ENCODE data around the gene DIP2C.
"Not testable (repeated sequence)": the region's sequence is repeated elsewhere in the genome, so short reads cannot be mapped to it uniquely, and the experiment has no call there.

Gene DIP2C

DNA sequence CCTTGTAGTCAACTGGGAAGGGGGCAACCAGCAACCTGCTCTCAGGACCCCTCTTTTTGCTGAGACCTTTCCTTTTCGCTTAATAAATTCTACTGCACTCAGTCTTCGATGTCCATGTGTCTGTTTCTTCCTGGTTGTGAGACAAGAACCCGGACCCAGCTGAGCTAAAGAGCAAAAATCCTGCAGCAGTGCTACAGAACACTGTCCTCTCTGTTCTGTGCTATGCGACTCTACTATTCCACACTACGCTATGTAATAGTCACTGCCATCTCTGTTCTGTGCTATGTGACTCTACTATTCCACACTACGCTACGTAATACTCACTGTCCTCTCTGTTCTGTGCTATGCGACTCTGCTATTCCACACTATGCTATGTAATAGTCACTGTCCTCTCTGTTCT lies 34.3 kb downstream of the DIP2C start:
- no peak for DNase-seq

DNA sequence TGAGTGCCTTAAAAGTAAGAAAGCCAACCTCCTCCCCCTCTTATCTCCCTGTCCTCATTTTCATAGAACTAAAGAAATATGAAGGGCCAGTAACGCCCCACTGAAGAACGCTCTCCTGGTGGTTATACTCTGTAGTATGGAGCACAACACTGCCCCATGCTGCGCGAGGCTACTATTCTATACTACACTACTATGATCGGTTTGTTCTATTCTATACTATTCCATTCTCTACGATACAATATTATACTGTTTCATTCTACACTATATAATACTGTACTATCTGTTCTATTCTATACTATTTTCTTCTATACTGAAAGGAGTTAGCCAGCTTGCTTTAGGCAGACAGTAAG lies 34.8 kb downstream of the DIP2C start:
- DNase-seq, result no peak

DNA sequence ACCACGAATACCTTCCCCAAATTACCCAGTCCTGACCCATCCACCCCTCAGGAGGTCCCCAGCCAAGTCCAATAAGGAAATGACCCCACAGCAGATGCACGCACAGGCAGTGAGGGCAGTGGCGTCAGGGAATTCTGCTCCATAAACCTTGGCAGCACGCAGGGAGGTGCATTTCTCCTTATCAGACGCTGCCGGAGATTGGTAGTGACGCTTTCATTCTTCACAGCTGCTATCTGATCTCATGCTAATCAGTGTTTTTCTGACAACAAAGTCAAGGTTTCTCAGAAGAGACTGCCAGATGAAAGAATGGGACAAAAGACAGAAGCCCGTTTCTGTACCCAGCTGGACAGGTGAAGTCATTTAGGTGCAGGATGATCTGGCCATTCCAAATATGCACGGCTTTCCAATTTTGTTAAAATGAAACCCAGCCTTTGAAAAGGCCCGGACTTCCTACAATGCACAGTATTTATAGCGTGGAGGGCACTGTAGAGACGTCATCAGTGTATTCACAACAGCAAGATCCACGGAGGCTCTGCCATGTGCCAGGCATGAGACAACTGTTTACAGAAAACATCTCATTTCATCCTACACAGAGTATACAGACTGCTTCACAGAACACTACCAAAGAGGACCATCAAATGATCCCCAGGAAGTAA lies 35.3 kb downstream of the DIP2C start:
- DNase-seq, result no peak

DNA sequence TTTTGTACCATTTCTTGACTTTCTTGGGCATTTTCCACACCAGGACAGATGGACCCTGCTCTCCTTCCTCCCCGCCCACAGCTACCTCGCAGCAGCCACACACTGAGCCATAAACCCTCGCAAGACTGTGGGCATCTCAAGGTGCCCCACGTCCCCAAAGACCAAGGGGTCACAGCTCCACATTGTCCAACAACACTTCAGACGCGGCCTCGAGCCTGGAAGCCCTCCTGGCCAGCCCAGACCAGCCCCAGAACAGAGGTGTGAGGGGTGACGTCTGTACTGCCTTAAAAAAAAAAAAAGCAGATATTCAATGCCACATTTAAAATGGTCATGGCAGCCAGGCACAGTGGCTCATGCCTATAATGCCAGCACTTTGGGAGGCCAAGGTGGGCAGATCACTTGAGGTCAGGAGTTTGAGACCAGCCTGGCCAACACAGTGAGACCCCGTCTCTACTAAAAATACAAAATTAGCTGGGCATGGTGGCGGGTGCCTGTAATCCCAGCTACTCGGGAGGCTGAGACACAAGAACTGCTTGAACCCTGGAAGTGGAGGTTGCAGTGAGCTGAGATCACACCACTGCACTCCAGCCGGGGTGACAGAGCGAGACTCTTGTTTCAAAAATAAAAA lies 36.5 kb downstream of the DIP2C start:
- not testable (repeated sequence) for DNase-seq

DNA sequence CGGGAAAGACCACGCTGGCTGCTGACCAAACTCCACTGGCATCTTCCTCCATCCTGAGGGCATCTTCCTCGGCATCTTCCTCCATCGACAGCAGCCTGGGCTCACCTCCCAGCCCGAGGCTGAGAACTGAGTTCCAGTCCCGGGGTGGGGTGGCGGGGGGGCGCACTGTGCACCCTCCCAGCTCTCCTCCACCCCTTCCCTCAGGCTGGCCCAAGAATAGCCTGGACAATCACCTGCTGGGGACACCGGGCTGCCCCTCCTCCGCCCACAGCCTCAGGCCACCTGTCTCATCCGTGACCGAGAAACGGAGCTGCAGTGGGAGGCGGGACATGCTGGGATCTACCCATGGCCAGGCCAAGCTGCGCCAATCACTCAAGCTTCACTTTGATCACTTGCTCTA lies 37.2 kb downstream of the DIP2C start:
- DNase-seq, result no peak

DNA sequence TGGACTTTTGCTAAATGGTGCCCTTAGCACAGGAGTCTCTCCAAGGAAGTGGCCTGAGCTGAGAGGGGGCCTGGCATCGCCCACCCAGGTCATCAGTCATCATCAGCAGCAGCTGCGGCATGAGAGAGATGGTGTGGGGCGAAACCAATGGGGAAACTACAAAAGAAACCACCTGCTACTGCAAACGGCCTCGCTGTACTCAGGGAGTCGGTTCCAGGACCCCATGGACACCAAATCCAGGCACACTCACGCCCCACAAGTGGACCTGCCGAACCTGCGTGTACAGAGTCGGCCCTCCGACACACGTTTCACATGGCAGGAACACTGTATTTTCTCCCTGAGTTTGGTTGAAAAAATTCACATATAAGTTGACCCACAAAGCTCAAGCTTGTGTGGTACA lies 37.8 kb downstream of the DIP2C start:
- no peak for DNase-seq

DNA sequence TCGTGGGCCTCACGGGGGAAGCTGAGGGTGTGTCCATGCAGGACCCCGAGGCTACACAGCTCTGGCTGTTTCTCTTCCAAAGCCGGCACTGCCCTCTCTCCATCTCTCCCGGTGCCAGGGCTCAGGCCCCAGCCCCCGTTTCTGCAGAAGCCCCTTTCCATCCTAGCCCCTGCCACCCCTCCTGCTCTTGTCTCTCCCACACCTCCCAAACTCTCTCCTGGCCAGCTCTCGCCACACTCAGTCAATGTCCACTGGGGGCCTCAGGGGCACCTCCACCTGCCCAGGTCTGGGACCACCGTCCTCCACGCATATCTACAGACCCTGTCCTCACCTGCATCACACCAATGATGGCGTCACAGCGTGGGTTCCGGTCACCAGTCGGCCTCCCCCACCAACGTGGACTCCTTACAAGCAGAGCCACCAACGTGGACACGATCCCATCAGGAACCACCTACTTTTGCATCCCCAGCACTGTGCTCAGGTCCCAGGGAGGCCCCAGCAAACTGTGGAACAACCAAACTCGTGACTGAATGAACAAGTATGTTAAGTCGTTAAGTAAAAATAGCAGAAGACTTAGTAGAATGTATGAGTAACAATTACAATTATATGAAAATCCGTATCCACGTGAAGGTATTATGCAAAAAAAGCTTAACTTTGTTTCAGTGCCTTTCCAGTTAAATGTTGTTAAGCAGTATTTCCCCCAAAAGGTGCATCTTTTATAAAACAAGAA lies 38.4 kb downstream of the DIP2C start:
- DNase-seq, result no peak

DNA sequence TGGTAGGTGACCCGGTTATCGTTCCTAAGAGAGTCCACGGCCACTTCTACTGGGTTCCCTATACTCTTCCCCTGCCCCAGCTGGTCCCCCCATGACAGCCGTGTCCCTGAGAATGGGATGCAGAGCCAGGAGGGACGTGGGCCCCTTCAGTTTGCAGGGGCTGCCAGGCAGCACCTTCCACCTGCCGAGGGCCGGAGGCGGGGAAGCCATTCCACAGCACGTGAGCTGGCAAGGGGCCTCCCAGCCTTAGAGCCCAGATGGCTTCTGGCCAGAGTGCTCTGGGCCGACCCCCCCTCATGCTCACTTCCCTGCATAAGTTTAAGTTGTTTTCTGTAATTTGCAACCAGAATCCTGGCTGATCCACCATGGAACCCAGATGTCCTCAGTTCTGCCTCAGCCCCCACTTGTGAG lies 39.0 kb downstream of the DIP2C start:
- DNase-seq, result no peak

DNA sequence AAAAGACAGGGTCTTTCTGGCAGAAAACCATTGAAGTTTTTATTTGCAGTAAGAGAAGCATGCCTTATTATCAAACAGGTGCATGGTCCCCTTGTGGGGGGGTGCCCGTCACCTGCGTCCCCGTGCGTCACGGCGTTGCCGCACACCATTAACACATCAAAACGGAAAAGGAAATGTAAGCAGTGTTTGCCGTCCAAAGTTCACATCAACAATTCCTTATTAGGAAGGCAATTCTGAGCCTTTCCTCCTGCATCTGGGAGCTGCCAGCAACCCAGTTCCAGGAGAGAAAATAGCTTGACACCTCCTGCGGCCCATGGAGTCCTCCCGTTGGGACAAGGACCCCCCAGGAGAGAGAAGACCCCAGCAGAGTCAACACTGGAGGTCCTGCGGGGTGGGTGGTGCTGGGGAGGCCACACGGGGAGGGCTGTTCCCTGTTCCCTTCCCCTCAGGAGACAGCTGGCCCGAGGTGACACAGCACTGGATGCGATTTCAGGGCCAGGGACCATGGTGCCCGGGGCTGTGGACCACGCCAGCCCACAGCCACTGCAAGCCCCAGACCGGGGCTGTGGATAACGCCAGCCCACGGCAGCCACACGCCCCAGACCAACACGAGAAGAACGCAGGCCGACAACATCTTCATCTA lies 39.5 kb downstream of the DIP2C start:
- DNase-seq, result no peak

DNA sequence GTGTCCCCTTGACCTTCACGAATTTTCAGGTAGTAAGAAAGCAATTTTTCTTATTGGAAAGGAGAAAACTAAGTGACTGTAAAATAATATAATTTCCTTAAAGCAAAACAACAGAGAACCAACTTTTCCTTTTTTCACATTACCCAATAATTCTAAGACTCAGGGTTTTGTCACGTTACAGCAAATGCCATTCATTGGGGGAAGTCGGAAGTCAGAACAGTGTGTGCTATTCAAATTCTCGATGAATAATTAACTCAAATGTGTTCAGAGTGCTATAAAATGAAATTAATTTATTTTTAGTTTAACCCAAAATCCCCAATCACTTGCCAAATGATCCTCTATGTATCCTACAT lies 40.0 kb downstream of the DIP2C start:
- DNase-seq, result no peak

DNA sequence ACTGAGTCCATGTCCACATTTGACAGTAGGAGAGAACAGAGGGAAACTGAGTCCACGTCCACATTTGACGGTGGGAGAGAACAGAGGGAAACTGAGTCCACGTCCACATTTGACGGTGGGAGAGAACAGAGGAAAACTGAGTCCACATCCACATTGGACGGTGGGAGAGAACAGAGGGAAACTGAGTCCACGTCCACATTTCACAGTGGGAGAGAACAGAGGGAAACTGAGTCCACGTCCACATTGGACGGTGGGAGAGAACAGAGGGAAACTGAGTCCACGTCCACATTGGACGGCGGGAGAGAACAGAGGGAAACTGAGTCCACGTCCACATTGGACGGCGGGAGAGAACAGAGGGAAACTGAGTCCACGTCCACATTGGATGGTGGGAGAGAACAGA lies 42.4 kb downstream of the DIP2C start:
- DNase-seq, result not testable (repeated sequence)

DNA sequence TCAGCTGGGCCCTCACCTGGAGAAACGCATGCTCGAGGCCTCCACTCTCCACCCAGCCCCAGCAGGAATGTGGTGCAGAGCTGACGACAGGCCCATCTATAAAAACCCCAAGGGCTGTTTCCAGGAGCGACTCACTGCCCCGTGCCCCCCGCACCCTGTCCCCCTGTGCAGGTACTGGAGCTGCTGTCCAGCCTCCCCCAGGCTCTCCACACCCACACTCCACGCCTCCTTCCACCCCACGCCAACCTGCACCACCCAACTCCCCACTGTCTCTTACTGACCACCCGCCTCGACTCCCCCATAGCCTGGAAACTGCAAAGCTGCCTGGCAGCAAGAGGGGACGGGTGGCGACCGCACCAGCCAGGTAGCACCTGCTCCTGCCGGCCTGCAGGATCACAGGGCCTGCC lies 43.3 kb downstream of the DIP2C start:
- no peak for DNase-seq

DNA sequence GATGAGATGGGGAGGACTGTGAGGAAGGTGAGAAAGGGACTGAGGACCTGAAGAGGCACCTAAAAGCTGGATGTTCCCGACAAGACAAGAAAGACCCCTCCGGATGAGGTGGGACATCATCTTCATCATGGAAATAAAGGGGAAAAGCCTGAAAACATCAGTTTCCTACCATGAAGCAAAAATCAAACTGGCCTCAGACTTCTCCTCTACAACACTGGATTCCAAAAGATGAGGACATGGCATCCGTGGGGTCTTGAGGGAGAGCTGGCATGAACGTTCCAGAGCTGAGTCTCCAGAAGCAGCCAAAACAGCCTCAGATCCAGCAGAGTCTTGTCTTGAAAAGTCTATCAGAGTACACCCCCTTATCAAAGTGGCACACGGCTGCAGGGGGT lies 44.5 kb downstream of the DIP2C start:
- DNase-seq, result no peak

DNA sequence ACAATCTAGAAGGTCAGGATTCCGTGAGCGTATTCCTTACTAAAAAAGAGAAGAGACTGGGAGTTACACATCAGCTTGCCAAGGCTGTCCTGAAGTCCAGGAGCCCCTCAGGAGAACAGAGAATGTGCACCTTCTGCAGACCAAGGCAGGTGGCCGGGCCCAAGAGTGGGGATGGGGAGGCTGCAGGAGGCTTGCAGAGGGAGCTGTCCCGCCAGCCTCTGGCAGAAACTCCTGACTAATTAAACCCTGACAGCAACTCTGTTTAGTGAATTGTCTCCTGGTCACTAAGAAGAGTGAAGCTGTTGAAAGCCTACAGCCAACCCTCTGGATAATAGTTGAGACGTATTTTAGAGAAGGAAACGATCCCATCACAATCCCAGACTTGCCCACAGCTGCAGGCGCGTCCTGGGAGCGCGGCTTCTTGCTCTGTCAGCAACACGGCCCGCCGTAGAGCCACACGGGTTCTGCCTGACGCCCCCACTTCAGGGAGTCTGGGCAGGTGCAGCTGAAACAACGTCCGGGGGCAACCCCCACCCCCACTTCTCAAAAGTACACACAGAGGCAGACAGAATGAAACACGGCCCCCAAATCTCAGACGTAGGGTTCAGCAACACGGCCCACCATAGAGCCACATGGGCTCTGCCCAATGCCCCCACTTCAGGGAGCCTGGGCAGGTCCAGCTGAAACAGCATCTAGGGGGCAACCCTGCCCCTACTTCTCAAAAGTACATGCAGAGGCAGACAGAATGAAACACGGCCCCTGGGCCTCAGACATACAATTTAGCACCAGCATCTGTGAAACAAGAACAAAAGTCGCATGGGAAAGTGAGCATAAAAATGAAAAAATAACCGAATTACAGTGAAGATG lies 45.2 kb downstream of the DIP2C start:
- no peak for DNase-seq

DNA sequence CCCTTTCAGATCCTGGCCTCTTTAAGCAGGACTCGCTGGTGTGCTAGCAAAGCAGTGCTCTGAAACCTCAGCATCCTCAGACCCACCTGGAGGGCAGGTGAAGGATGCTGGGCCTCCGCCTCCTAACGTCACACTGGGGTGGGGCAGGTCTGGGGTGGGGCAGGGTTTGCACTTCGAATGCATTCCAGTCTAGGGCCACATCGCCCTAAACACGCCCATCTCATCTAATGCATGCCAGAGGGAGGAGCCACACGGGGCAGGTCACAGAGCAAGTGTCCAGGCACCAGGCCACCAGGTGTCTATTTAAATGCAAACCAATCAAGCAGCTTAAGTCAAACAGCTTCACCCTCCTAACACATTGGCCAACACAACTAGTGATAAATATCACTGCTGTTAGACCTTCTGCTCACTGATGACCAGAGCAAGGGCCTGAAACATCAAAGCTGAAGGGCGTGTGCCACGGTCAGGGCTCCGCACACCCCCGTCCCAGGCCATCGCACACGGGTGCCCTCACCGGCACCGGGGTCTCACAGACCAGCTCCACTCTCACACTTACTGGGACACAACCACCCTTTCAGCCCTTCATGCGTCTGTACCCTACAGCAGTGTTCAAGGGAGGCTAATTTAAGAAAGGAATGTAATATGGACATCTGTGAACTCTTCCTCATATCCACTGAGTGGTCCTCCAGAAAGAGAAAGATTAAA lies 47.1 kb downstream of the DIP2C start:
- no peak for DNase-seq

DNA sequence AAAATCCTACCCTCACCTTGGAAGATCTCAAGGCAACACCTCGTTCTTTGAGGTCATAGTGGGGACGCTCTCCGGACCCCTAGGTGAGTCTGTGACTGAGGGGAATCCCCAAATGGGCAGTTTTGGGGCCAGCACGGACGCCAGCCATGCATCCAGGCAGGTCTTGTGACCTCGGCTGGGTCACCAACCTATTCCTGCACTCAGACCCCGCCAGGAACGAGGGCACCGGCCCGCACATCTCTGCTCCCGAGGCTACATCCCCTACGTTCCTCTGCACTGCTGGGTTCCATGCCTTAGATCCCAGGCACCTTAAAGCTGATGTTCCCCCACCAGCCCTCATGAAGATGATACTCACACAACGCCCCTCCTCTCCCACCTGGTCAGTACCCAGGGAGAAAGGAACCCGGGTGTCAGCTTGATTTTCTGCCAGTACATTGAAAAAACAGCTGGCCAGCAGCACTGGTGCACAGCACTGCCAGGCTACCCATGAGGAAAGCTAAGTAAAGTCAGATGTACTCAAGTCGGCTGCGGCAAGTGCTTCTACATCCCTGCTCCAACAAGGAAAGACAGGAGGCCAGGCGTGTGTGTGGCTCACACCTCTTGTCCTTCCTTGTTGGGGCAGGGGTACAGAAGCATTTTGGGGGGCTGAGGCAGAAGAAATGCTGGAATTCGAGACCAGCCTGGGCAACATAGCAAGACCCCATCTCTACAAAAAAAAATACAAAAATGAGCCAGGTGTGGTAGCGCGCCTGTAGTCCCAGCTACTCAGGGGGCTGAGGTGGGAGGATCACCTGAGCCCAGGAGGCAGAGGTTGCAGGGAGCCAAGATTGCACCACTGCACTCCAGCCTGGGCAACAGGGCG lies 48.1 kb downstream of the DIP2C start:
- DNase-seq, result no peak

DNA sequence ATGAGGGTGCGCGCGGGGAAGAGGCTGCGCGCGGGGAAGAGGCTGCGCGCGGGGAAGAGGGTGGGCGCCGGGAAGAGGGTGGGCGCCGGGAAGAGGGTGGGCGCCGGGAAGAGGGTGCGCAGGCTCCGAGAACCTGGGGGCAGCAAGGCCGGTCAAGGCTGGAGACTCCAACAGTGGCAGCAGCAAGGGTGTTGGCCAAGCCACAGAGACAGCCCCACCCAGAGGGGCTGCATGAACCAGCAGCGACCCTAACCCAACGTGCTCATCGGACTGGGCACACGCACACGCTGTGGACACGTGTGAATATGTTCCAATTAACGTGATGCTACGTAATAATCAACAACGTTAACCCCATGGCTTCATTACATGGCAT lies 48.8 kb downstream of the DIP2C start:
- DNase-seq, result no peak

DNA sequence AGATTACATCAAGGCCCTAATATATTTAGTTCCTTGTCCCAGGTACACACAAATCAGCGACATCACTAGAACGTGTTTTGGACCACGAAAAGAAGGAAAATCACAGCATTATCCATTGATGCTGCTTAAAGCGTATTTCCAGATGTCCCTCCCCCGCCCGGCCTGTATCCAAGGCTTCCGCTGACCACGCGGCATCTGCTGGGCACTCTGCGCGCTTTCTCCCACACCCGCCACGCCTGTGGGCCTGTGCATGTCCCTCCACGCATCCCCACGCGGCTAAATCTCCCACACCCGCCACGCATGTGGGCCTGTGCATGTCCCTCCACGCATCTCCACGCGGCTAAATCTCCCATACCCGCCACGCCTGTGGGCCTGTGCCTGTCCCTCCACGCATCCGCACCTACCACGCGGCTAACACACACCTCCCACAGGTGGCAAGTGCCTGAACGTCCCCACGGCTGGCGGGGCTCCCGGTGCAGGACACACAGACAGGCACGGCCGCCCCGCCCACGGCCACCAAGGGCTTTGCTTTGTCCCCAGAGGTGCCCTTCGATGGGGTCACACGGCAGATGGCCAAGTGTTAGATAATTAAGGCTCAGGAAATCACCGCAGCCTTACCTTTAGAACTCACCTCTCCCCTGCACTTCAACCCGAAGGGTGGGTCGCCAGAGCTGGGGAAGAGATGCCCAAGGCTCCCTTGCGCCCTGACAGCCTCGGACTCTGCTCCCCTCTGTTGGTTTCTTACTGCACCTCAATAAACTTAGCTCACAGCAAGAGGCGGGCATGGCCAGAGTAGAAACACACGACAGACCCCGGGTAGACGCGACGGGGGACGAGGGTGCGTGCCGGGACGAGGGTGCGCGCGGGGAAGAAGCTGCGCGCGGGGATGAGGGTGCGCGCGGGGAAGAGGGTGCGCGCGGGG lies 49.5 kb downstream of the DIP2C start:
- DNase-seq, result no peak

DNA sequence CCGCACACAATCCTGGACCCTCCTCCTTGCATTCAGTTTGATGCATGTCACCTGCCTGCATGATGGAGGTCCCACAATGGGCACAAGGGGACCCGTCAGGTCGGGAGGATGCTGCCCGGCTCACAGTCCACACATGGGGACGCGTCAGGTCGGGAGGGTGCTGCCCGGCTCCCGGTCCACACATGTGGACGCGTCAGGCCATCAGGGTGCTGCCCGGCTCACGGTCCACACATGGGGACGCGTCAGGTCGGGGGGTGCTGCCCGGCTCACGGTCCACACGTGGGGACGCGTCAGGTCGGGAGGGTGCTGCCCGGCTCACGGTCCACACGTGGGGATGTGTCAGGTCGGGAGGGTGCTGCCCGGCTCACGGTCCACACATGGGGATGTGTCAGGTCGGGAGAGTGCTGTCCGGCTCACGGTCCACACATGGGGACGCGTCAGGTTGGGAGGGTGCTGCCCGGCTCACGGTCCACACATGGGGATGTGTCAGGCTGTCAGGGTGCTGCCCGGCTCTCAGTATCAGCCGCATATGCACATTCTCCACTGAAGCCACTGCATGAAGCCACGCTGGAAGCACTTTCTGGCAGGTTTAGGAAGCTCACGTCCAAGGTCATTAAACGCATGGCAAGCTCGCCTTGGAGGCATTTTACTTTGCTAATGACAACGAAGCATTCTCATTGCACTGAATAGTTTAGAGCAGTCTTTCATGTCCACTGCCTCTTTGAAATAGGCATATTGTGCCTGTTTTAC lies 50.3 kb downstream of the DIP2C start:
- DNase-seq, result no peak

DNA sequence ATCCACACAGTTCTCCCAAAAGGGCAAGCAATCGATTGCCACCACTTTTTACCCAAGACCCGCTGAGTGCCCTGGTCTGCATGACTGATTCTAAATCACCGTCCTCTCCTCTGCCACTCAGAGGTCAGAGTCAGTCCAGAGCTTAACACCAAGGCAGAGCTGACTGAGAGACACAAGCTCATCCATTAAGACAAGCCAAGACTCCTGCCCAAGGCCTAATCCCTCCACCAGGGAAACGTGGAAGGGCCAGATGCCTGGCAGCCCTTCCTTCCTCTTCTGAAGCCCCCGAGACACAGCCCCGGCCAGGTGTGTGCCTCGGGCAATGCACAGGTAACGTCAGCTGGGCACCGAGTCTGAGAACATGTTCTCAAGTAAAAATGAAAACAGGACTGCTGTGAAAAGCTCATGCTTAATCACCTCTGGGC lies 51.7 kb downstream of the DIP2C start:
- DNase-seq, result no peak

Data from stimulated activated CD8-positive, alpha-beta memory T cell treated with anti-CD3 and anti-CD28 coated beads, Interleukin-4, amount 100 ng/mL, for 48 hours (primary cell).